GM20431 (cell line): Measurements from ENCODE around the gene IRF2.

Source experiments
- in situ Hi-C: fragments of 300-500 bp; cut with MseI, MboI; formaldehyde crosslinking; loops from one replicate; pipeline ENCODE4 v1.15.0; 2020; ENCODE audit warnings: low sequenced_read_pairs; ENCODE audit not compliant: unreplicated experiment

Gene IRF2

GRCh38 chr4:184376923-184377322 is 97.4 kb downstream of the IRF2 start:
- in situ Hi-C loops = loop anchor here (25.0 kb wide), 1 partner anchor 160 kb away; no protein-coding TSS in a partner anchor

GRCh38 chr4:184376126-184376838 is 98.1 kb downstream of the IRF2 start:
- in situ Hi-C loops = loop anchor here (25.0 kb wide), 1 partner anchor 161 kb away; no protein-coding TSS in a partner anchor

DNA sequence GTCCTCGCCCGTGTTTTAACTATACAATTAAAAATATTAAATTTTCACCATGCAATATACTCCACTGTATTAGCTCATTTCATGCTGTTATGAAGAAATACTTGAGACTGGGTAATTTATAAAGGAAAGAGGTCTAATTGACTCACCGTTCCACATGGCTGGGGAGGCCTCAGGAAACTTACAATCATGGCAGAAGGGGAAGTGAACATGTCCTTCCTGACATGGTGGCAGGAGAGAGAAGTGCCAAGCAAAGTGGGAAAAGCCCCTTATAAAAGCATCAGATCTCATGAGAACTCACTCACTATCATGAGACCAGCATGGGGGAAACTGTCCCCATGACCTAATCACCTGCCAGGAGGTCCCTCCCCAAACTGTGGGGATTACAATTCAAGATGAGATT is 98.7 kb downstream of the IRF2 start:
- in situ Hi-C loops = loop anchor here (25.0 kb wide), 1 partner anchor 162 kb away; no protein-coding TSS in a partner anchor

DNA sequence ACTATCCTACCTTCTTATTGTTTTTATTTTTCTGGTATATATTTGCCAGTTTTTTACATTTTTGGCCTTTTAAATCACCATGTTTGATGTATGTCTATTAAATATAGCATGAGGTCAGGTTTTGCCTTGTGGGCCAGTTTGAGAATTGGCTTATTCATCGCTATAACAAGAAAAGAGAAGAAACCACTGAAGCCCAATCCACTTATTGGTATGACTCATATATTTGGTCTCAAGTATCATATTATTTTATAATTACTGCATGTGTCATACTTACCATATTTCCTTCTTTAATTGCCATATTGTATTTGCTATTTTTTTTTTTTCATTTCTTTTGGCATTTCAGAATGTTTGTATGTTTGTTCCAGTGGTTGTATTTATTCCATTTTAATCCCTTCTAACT is 99.3 kb downstream of the IRF2 start:
- in situ Hi-C loops = loop anchor here (25.0 kb wide), 1 partner anchor 162 kb away; no protein-coding TSS in a partner anchor

GRCh38 chr4:184373886-184374405 is 100.4 kb downstream of the IRF2 start:
- in situ Hi-C loops = no loop called here

- in situ Hi-C loops = no loop called here
These were observed 103.0 kb downstream of the IRF2 start for GRCh38 chr4:184371390-184371787.

GRCh38 chr4:184370711-184371389 is 103.5 kb downstream of the IRF2 start:
- in situ Hi-C loops = no loop called here

DNA sequence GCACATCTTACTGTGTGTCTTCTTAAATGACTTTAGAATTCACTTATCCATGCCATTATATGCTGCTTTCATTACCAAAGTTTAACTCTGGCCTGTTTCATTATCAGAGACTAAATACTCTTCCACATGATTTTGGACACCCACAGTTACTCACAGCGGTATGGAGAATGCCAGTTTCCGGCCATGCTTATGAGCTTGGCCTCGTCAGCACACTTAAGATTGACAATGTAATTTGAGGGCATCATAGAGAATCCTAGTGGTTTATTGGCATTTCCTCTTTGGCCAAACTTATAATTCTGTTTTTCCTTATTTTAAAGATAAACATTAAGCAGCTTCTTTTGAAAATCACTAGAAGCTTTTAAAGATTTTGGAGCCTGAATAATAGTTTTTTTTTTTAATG is 104.5 kb downstream of the IRF2 start:
- in situ Hi-C loops = no loop called here

DNA sequence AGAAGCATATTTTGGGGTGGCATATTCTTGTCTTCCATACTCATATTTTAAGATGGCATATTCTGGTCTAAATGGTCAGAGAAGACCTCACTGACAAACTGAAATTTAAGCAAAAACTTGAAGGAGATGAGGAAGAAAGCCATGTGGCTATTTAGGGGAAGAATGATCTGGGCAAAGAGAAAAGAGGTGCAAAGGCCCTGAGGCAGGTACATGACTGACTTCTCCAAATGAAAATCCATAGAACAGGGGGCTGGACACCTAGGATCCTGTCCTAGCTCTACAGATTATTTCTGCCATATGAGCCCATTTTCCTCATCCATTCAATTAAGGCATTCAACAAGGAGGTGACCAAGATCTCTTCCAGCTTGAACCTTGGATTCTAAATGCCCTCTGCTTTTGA is 105.6 kb downstream of the IRF2 start:
- in situ Hi-C loops = no loop called here

GRCh38 chr4:184368290-184368689 is 106.1 kb downstream of the IRF2 start:
- in situ Hi-C loops = no loop called here

GRCh38 chr4:184364100-184364921 is 110.0 kb downstream of the IRF2 start:
- in situ Hi-C loops = no loop called here

DNA sequence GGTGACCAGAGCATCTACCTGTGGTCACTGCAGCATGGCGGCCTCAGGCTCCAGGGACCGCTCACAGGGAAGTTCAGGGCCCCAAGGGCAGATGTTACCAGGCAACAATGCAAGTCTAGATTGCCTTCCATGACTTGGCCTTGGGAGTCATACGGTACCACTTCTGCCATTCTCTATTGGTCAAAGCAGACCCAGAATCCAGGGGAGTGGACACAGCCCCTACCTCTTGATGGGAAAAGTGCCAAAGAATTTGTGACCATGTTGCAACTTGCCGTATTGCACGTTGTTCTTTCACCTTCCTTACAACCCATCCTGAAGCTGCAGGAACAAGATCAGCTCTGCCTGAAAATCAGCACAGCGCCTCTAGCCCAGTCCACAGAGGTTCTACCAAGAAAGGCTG is 111.1 kb downstream of the IRF2 start:
- in situ Hi-C loops = no loop called here

- in situ Hi-C loops = no loop called here
These were observed 112.0 kb downstream of the IRF2 start for GRCh38 chr4:184362396-184362795.

DNA sequence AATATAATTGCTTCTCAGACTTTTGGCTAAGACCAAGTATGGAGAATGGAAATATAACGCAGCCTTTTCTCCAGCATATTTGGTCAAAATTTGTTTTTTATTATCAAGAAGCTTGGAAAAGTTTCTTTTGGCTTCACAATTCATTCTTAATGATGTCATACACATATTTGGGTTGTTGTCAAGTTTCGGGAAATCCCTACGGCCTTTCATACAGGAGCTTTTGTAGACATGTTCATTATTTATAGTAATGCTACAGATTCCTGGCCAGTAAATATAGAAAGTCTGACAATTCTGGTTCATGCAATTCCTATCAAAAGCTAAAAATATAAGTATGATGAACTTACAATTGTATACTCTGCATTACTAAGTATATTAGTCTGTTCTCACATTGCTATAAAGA is 112.9 kb downstream of the IRF2 start:
- in situ Hi-C loops = no loop called here

DNA sequence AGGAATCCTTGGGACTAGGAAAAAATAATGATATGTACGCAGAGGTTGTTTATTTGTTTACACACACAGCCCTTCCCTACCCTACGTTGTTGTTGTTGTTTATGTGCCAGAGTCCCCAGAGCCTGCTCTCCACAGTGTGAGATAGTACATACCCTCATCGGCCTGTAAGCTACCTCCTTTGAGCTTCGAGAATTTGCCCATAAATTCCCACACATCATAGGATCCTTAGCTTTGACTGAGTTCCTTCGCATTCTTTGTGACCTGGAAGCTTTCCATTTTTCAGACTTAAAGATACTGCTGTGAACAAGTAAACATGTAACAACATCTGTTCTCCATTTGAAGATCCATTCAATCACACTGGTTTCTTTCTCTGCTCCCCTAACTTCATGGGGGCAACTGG is 114.5 kb downstream of the IRF2 start:
- in situ Hi-C loops = no loop called here

DNA sequence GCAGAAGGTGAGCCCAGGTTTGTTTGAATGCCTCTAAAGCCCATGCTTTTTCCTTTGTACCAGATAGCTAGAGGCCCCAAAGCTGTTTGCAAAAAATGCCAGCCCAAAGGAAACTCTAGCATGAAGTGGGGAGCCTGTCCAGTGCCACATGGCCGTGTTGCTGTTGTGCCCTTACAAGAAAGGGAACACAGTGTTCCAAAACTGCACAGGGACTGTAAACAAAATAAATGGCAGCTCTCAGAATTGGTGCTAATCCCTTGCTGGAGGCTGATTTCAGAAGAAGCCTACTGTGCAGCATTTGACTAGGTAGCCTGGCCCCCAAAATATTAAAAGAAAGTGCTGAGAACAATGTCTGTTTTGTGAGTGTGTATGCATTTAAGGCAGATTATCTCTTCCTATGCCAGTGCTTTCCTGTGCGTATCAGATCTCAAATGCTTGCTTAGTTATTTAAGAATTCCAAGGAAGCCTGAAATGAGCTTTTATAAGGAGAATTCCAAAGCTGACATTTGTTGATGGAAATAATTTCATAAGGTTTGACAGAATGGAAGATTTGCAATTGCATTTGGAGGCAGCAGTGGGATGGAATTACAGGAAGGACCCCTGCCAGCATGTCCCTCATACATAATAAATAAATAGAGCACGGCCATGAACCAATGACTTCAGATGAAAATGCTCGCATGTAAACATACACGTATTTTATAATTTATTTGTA is 115.7 kb downstream of the IRF2 start:
- in situ Hi-C loops = no loop called here

DNA sequence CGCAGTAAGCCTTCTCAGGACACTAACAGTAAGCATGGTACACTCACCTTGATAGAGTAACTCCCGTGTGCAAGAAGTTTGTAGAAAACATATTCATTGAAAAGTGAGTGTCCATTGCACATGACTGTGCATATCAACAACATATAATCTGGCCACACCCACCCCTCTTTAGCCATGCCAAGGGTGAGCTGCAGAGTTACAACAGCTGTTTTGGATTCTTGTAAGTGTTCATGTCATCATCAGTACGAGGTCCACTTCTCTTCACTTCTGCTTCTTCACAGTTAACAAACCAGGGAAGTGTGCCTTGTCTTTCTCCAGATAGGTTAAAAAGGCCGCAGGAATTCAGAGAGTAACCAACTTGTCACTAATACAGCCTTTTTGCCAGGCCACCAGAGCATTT is 116.6 kb downstream of the IRF2 start:
- in situ Hi-C loops = no loop called here

DNA sequence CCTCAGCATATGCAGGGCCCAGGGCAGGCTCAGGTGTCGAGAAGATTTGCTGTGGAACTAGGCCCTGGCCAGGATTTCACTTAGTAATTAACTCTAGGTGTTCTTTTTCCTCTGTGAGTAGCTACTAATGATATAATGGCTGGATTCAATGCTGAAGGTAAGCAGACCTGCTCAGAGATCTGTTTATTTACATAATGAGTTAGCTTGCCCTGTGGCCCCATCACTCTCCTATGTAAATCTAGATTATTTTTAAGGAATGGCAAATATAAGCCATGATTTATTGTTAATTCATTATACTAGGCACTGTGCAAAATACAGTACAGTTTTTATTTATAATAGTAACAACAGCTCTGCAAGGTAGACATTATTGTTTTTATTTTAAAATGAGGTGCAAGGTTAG is 117.2 kb downstream of the IRF2 start:
- in situ Hi-C loops = no loop called here

DNA sequence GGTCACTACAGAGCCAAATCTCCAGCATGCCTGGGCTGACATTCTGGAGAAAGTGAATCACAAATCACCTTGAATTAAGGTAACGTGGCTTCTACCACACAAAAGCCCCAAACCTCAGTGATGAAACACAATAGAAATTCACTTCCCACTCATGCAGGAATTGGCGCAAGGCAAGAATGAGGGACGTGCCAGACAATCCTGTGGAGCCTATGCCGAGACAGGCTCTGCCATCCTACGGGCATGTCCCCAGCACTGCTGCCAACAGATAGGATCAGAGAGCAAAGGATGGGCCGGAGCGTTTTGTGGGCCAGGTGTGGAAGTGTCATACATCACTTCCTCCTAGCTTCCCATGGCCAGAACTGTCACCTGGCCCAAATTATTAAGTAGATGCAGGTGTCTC is 118.0 kb downstream of the IRF2 start:
- in situ Hi-C loops = no loop called here

- in situ Hi-C loops = no loop called here
These were observed 118.5 kb downstream of the IRF2 start for GRCh38 chr4:184355857-184356256.
